Measurements from ENCODE around the gene KLHL40.

KLHL40 gene, protein sequence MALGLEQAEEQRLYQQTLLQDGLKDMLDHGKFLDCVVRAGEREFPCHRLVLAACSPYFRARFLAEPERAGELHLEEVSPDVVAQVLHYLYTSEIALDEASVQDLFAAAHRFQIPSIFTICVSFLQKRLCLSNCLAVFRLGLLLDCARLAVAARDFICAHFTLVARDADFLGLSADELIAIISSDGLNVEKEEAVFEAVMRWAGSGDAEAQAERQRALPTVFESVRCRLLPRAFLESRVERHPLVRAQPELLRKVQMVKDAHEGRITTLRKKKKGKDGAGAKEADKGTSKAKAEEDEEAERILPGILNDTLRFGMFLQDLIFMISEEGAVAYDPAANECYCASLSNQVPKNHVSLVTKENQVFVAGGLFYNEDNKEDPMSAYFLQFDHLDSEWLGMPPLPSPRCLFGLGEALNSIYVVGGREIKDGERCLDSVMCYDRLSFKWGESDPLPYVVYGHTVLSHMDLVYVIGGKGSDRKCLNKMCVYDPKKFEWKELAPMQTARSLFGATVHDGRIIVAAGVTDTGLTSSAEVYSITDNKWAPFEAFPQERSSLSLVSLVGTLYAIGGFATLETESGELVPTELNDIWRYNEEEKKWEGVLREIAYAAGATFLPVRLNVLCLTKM

GRCh38 chr3:42685363-42685881, at the start of gene KLHL40:
Gene KLHL40 (plus strand): TSS chr3:42685537. CDS start chr3:42685619, 82 bp downstream.
- DNase-seq: no peak

- DNase-seq: no peak
Measured at GRCh38 chr3:42637001-42637400, 48.3 kb upstream of the KLHL40 start.

DNA sequence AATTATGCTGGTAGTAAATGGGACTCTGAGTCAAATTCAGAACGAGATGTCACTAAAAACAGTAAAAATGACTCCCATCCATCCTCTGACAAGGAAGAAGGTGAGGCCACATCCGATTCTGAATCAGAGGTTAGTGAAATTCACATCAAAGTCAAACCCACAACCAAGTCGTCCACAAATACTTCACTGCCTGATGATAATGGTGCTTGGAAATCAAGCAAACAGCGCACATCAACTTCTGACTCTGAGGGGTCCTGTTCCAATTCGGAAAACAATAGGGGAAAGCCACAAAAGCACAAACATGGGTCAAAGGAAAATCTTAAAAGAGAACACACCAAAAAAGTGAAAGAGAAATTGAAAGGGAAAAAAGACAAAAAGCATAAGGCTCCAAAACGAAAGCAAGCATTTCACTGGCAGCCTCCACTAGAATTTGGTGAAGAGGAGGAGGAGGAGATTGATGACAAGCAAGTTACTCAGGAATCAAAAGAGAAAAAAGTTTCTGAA, 46.9 kb upstream of the KLHL40 start:
- peak; percentile 50 for DNase-seq

GRCh38 chr3:42639192-42639591, 46.1 kb upstream of the KLHL40 start:
- no peak for DNase-seq

DNA sequence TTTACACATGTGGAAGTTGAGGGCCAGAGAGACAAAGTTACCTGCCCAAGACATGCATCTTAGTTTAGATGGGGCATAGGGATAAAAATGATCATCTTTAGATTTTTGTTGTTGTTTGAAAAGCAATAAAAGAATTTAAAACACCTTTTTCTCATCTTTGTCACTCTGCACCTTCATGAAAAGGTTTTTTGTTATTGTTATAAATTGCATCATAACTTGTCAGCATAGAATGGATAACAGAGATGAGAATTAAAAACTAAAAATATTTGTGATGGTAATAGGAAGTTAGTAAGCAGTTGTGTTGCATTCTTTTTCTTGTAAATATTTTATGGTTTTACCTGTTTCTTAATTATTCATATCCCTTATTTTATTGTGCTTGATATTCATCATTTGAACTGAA, 45.2 kb upstream of the KLHL40 start:
- no peak for DNase-seq

DNA sequence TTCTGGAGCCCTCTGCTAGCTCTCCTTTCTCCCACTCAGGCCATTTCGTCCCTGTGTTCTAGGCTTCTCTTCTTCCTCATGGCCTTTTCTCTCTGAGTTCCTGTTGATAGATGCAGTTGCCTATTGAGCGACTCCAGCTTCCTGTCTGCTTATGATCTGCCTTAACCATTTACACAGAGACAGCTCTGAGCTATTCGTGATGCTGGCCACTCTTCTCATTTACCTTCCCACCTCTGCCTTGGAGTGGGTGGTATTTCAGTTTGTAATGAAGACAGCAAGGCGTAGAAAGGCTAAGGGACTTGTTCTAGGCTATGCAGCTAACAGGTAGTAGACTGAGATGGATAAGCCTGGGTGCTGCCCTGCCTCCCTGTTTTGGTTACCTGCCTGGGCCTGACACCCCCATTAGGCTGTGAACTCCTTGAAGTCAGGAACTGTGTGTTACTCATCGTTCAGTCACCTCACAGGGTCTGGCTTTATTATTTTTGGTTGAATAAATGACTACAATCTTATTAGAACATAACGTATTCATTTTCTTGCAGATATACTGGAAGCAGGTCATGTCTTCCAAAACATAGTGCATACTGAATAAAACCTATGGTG, 44.5 kb upstream of the KLHL40 start:
- DNase-seq: no peak

DNA sequence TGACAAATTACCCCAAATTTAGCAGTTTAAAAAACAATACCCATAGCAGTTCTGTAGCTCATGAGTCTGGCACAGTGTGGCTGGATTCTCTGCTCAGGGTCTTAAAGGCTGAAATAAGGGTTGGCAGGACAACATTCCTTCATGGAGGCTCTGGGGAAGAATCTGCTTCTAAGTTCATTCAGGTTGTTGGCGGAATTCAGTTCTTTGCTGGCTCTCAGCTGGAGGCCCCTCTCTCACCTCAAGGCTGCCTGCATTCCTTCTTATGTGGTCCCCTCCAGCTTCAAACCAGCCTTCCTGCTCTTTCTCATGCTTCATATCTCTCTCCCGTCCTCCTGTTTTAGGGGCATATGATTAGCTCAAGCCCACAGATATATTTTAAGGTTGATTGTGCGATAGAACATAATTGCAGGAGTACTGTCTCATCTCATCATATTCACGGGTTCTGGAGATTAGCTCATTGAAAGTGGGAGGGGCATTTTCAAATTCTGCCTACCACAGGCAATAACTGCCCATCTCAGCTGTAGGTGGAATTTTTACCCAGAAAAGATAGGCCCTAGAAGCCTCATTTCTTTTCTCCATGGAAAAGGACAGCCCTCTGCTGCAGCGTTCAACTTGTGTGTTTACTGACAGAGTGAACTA, 37.4 kb upstream of the KLHL40 start:
- no peak for DNase-seq

DNA sequence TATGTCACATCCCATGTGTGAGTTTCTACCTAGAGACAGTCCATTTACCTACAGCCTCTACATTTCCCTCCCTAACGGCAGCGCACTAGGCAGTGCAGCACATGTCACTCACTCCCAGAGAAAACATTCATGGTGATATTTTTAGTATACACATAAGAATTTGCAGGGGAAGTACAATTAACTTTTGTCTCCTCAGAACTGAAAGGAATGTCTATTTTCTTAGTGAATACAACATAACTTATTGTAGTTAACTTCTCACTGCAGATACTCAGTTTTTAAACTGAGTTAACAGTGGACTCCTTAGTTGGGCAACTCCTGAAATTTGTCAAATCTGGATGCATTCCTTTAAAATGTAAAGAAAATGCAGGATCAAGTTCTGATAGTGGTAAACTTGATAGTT, 36.3 kb upstream of the KLHL40 start:
- DNase-seq: no peak

- DNase-seq: no peak
Measured at GRCh38 chr3:42649783-42650182, 35.6 kb upstream of the KLHL40 start.

- no peak for DNase-seq
Measured at GRCh38 chr3:42651248-42652091, 33.9 kb upstream of the KLHL40 start.

DNA sequence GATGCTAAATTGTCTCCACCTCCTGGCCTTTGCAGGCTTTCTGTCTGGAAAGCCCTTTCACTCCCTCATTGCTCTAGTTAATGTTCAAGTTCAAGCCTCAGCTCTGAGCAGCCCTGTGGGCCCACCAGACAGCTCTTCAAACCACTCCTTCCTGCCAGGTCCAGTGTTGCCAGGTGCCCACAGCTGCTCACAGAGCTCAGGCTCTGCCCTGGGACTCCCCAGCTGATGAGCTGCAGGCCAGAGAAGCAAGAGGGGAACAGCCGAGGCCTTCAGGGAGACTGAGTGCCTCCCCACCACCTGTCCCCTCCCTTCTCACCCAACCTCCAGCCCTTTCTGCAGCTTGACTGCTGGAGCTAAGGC, 33.1 kb upstream of the KLHL40 start:
- DNase-seq: no peak

- DNase-seq: peak; percentile 76
Measured at GRCh38 chr3:42652611-42653302, 32.6 kb upstream of the KLHL40 start.

- no peak for DNase-seq
Measured at GRCh38 chr3:42653303-42653559, 32.1 kb upstream of the KLHL40 start.

DNA sequence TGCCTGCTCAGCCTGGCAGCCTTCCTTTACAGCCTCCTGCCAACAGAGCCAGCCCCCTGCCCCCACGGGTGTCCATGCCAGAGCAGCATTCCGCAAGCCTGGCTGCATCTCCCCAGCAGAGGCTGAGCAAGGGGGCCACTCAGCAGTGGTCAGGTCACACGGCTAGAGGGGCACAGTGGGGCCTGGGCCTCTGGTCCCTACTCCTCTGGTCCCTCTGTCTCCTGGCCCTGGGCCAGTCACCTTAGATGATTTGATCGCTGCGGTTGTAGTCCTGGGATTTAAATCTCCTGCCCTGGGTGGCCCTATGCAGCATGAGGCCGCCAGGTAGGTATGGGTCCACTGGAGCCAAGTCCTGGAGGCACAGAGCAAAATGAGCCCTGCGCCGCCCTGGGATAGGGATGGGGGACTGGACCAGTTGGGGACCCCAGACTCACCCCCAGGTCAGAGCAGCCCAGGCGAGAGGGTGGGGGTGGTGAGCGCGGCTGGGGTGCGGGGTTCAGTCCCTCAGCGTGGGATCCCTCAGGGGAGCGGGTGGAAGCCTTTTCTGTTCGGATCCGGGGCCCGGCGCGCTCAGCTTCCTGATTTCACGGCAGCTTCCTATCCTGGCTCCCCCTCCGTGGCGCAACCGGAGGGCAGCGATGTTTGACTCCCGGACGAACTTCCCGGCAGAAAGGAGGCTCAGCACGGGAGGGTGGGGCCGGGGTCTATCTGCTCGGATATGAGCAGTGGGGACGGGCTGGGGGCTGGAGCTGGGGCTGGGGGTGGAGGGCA, 31.6 kb upstream of the KLHL40 start, which contains the start of gene ZBTB47:
TSS of gene ZBTB47 (plus strand) at position 138 of the 771 bp plus-strand sequence. CDS start 4,659 bp downstream, outside the sequence.
- peak; percentile 72 for DNase-seq

DNA sequence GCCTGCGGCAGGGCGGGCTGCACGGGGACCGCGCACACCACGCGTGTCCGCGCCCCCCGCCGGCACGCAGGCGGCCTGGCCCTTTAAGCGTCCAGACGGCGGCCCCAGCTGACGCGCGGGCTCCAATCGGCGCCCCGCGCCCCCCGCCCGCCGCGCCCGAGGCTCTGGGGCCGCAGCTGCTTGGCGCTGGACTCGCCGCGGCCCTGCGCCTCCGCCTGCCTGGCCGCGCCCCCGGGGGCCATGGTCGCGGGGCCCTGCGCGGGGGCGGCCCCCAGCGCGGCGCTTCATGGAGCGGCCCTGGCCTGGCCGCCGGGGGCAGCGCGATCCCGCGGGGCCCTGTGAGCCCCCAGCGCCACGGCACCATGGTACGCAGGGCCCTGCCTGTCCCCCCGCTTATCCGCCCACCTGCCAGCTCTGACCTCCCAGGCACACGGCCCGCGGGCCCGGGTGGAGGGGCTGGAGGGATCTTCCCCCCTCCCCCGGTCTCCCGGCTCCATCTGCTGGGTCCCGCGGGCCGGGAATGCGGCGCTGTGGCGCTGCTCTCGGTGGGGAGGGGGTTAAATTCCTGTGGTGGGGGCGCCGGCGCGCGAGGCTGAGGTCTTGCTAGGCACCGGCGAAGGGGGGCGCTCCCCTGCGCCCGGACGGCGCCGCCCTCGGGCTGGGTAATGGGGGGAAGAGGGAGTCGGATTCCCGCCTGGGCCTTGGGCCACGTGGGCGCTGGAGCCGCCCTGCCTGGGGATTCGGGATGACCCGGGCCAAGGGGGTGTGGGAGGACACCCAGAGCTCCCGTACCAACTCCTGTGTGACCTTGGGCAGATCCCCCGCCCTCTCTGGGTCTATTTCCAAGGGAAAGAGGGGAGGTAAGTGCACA, 30.8 kb upstream of the KLHL40 start:
- DNase-seq: peak; percentile 42

DNA sequence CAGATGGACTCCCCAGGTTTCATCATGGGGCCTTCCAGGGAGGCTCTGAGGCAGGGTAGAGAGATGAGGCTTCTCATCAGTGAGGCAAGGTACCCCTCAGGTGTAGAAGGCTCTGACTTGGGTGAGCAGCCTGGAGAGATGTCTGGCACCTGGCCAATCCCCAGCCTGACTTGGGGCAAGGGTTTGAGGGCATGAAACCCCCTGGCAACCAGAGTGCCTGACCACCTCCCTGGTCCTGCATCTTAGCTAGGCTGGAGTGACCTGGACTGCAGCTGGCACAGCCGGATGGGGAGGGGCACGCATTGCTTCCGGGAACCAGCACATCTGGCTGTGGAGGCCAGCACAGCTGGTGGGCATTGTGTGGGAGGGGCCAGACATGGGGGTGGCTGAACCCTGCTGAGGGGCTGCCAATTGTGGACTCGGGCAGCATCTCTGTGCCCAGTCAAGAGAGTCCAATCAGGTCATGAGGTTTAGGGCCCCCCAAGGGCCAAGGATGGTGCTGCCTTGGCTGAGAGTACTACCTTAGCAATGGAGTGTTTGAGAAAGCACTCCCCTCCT, 29.9 kb upstream of the KLHL40 start:
- no peak for DNase-seq

DNA sequence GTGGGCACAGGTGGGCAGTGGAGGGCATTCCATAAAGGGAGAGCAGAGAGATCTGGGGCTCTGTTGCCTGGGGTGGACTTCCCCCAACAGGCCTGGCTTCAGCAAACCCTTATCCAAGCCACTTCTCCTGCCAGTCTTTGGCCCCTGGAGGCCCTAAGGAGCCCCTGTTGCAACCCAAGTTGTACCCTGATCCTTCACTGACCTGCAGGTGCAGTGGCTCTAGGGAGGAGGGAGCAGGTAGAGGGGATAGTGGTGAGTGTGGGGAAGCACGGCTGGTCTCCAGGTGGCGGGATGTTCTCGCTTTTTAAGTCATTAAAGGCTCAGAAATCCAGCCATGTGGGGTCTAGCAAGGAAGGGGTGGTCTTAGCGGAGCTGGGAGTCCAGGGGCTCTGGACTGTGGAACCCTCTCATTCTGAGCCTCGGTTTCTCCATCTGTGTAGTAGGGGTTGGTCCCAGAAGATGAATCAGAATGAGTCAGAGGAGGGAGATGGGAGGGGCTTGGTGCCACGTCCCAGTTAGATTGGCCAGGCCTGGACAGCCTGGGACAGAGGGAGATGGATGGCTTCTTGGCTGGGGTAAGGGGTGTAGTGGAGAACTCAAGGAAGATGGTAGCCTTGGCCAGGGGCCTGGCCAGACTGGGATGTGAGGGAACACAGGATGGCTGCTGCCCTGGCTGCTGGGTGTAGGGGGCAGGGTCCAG, 29.2 kb upstream of the KLHL40 start:
- DNase-seq: no peak

GRCh38 chr3:42656680-42657610, 28.4 kb upstream of the KLHL40 start:
- no peak for DNase-seq

Data from suppressor macrophage treated with lipopolysaccharide for 4 hours (primary cell).